HepG2 (cell line): ENCODE results near the gene AKNA. TPM values are rescaled to one million over a fixed set of nuclear protein-coding genes. Genes with fewer than 3 reads are reported as not detected.

Source experiments
- ATAC-seq: fragments of 200-7000 bp; cut with Tn5 transposase; 3 replicates; pipeline ENCODE4 v1.9.1; 2020; ENCODE audit warnings: mild to moderate bottlenecking, moderate library complexity
- BruUV-seq: library from RNA; stranded (reverse); fragments of 400-500 nt; replicated peaks from 2 replicates; lab custom pipeline; 2021; lab: Mats Ljungman, UMichigan
- CTCF ChIA-PET: fragments of 300-600 bp; formaldehyde crosslinking; extraction: SDS; loops from one replicate; lab custom pipeline; 2021; ENCODE audit warnings: low total read pairs, inconsistent platforms, low intra/inter-chr PET ratio; lab: Yijun Ruan, JAX
- POLR2A ChIA-PET: fragments of 350-600 bp; sonication (Branson Sonifier 250); formaldehyde crosslinking; loops from one replicate; lab custom pipeline; 2020; ENCODE audit warnings: antibody characterized with exemption, inconsistent platforms; lab: Yijun Ruan, JAX
- DNase-seq: peaks from one replicate; pipeline ENCODE4 v3.0.0-alpha.2; 2015; ENCODE audit warnings: low spot score
- FAIRE-seq: peaks from 3 replicates; lab custom pipeline; 2011; peaks lifted over from hg19 to GRCh38; lab: Jason Lieb, UNC
- H2AFZ ChIP-seq: one replicate; pipeline ENCODE4 v1.6.1; 2011; ENCODE audit warnings: low read length, inconsistent platforms
- H3K27ac ChIP-seq: fragments of 300-600 bp; 3 replicates; pipeline ENCODE4 v1.8.0; 2011; ENCODE audit warnings: mixed run types, mild to moderate bottlenecking, mixed read lengths, low read length, inconsistent platforms; ENCODE audit not compliant: insufficient read depth; ENCODE audit errors: extremely low read length
- H3K27me3 ChIP-seq, 2 experiments: fragments of 200-600 bp in 1 of 2; 2 replicates in 1 of 2; 3 replicates in 1 of 2; pipeline versions ENCODE4 v1.6.0 to v1.8.0; 2011; ENCODE audit warnings: low read length in 2 of 2, mild to moderate bottlenecking in 2 of 2, moderate library complexity in 2 of 2, inconsistent platforms in 1 of 2; ENCODE audit not compliant: insufficient read depth in 2 of 2, control insufficient read depth in 1 of 2
- H3K36me3 ChIP-seq, 2 experiments: fragments of 200-600 bp in 1 of 2; replicated peaks in 1 of 2; 2 replicates in 1 of 2; 3 replicates in 1 of 2; pipeline versions ENCODE4 v1.5.1 to v1.8.0; 2011; ENCODE audit warnings: low read length in 2 of 2, inconsistent platforms in 1 of 2; ENCODE audit not compliant: insufficient read depth in 2 of 2, control insufficient read depth in 1 of 2
- H3K4me1 ChIP-seq: 2 replicates; pipeline ENCODE4 v1.5.1; 2012; ENCODE audit warnings: low read length, inconsistent platforms; ENCODE audit not compliant: insufficient read depth
- H3K4me2 ChIP-seq: 2 replicates; pipeline ENCODE4 v1.6.0; 2011; ENCODE audit warnings: low read depth, low read length, inconsistent platforms
- H3K4me3 ChIP-seq, 3 experiments: fragments of 200-600 bp in 1 of 3; sonication (generic), shearing (Covaris generic) in 1 of 3; replicated peaks in 1 of 3; 2 replicates each; pipeline ENCODE4 v1.5.1; 2011 to 2016; ENCODE audit warnings: low read length in 3 of 3, inconsistent platforms in 2 of 3, low read depth in 2 of 3, mild to moderate bottlenecking in 2 of 3, control low read depth in 1 of 3, mixed read lengths in 1 of 3; ENCODE audit not compliant: insufficient read depth in 1 of 3
- H3K79me2 ChIP-seq: one replicate; pipeline ENCODE4 v1.6.1; 2011; ENCODE audit warnings: low read length, inconsistent platforms; ENCODE audit not compliant: insufficient read depth
- H3K9ac ChIP-seq: 2 replicates; pipeline ENCODE4 v1.6.0; 2011; ENCODE audit warnings: mild to moderate bottlenecking, low read depth, low read length, inconsistent platforms; ENCODE audit not compliant: insufficient read depth
- H3K9me3 ChIP-seq: 2 replicates; pipeline ENCODE4 v1.5.1; 2012; ENCODE audit warnings: mild to moderate bottlenecking, low read length
- H4K20me1 ChIP-seq: 2 replicates; pipeline ENCODE4 v1.6.0; 2011; ENCODE audit warnings: inconsistent platforms, mild to moderate bottlenecking, low read length, moderate library complexity; ENCODE audit not compliant: insufficient read depth
- ELF3 ChIP-seq: IDR thresholded peaks from 2 replicates; pipeline ENCODE4 v1.6.1; 2016; ENCODE audit warnings: missing genetic modification reagents, missing compliant biosample characterization
- JDP2 ChIP-seq: sonication (generic); formaldehyde crosslinking; IDR thresholded peaks from 2 replicates; pipeline ENCODE4 v1.8.1; 2022; ENCODE audit warnings: missing genetic modification reagents, borderline replicate concordance
- ZNF30 ChIP-seq: sonication (generic); formaldehyde crosslinking; IDR thresholded peaks from 2 replicates; pipeline ENCODE4 v1.5.0; 2020; ENCODE audit warnings: mild to moderate bottlenecking, missing genetic modification reagents
- ZNF629 ChIP-seq: sonication (generic); formaldehyde crosslinking; conservative IDR thresholded peaks from 2 replicates; pipeline ENCODE4 v1.5.0; 2020; ENCODE audit warnings: missing genetic modification reagents
- WGBS: methylation state at CpG from one replicate; pipeline ENCODE4 v1.1.6; 2017; ENCODE audit warnings: low lambda C conversion rate; 5-methylcytosine and 5-hydroxymethylcytosine counted together
- in situ Hi-C: cut with HindIII; loops from 2 replicates; pipeline ENCODE4 v1.10.0; 2017; ENCODE audit warnings: low pct_unique_long_range_greater_than_20kb; ENCODE audit not compliant: extremely low pct_ligation_motif_present
- intact Hi-C: fragments of 100-400 bp; cut with micrococcal nuclease; formaldehyde crosslinking; loops from one replicate; pipeline ENCODE4 v1.10.0; 2022; ENCODE audit not compliant: unreplicated experiment
- polyA plus RNA-seq, 8 experiments: library from polyadenylated mRNA; depleted of rRNA in 3 of 8; stranded (reverse) in 7 of 8; unstranded in 1 of 8; fragments of >200 nt; fragmentation: Illumina TruSeq in 4 of 8; extraction: Trizol in 4 of 8; gene quantifications; 2 replicates each; pipeline versions ENCODE4 v1.2.1 to v1.2.3, GENCODE V29; 2011 to 2016; ENCODE audit warnings: low read depth in 4 of 8, missing spikeins in 1 of 8, mixed read lengths in 1 of 8; ENCODE audit not compliant: insufficient read depth in 1 of 8
- total RNA-seq, 5 experiments: library from RNA; depleted of rRNA; stranded (reverse); fragments of >200 nt; fragmentation: Illumina TruSeq; extraction: Trizol; gene quantifications; 2 replicates each; pipeline ENCODE4 v1.2.3, GENCODE V29; 2016; ENCODE audit warnings: low read depth in 1 of 5

AKNA gene
- total and polyA plus RNA-seq, 2 of the 13 experiments (the other 11 are each of a cell fraction or from before 2014, with no cell fraction given), result 3.0 to 3.1 TPM

DNA sequence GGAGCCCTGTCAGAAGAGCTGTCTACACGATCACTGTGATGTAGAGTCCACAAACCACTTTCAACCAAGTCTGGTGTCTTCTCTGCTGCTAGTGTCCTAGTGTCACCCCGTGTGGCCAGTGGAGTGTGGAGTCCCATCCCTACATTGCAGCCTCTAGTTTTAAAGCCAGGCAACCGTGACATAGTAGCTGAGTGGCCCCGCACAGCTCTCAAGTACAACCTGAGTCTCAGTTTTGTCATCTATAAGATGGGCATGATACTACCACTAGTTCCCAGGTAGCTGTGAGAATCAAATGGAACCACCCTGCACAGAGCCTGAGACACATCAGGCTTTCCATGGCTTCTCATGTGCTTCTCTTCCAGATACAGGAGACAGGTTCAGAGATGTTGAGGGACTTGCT is 43.2 kb upstream of the AKNA start:
- no TSS peak for BruUV-seq
- Histone ChIP-seq H3K9ac (no peak overlapping the region), H3K27ac (no peak overlapping the region), H3K4me1 (peaks cover 21% of the 10 kb centered on the region), H3K4me2 (no peak overlapping the region), H4K20me1 (no peaks in the 10 kb centered on the region), H3K9me3 (no peaks in the 10 kb centered on the region), H3K27me3 (no peaks in the 10 kb centered on the region), H3K4me3 (no peak overlapping the region), H3K36me3 (no peaks in the 10 kb centered on the region), H2AFZ (no peak overlapping the region), H3K79me2 (no peaks in the 10 kb centered on the region)
- ChIA-PET POLR2A (no interaction called here), CTCF (no interaction called here)
- intact Hi-C loops, result no loop called here
- FAIRE-seq, result no peak
- no peak for DNase-seq
- WGBS, result 60% methylated on average over 2 of the region's 4 CpGs
- in situ Hi-C loops, result loop anchor here (10.0 to 25.0 kb wide), 2 partner anchors 224 to 581 kb away; partner anchors contain the start of gene TEX53
- no peak for ATAC-seq
- peak; percentile 72 for TF ChIP-seq ZNF629 (CRISPR knock-in tag)
- no peak for TF ChIP-seq ZNF30 (CRISPR knock-in tag)
- TF ChIP-seq JDP2 (CRISPR knock-in tag), result no peak

DNA sequence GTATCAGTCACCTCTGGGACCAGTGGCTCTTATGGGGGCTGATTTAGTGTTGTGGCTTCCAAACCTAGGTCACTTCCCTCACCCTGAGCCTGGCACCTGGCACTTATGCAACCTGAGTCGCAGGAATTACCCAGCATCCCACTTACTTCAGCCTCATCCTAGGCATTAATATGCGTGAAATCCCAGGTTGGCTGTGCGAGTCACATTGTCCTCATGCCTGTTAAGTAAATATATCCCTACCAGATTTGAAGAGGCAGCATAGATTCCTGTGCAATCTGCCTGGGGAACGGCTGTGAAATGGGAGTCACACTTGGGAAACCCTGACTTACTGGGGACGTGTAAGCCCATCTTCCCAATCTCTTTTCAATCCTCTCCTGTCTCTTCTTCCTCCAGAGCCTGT is 42.7 kb upstream of the AKNA start:
- no peak for DNase-seq
- Histone ChIP-seq H3K27ac (no peak overlapping the region), H3K9me3 (no peaks in the 10 kb centered on the region), H3K36me3 (no peaks in the 10 kb centered on the region), H3K4me2 (no peak overlapping the region), H2AFZ (no peak overlapping the region), H3K27me3 (no peaks in the 10 kb centered on the region), H3K4me3 (no peak overlapping the region), H3K4me1 (peaks cover 20% of the 10 kb centered on the region), H4K20me1 (no peaks in the 10 kb centered on the region), H3K79me2 (no peaks in the 10 kb centered on the region), H3K9ac (no peak overlapping the region)
- WGBS, result 95% methylated on average over 5 of the region's 5 CpGs
- ChIA-PET CTCF (no interaction called here), POLR2A (no interaction called here)
- ATAC-seq, result no peak
- in situ Hi-C loops, result loop anchor here (10.0 to 25.0 kb wide), 2 partner anchors 224 to 582 kb away; partner anchors contain the start of gene TEX53
- intact Hi-C loops, result no loop called here
- FAIRE-seq, result no peak
- no peak for TF ChIP-seq ELF3
- no TSS peak for BruUV-seq
